Uterus (tissue), 2 donors: ENCODE measurements around the gene BAZ1A.

Experiments used
- POLR2A ChIP-seq, 2 donors: fragments of 450-650 bp; IDR thresholded peaks; one replicate each; pipeline ENCODE4 v1.6.1; 2016; ENCODE audit warnings: antibody characterized with exemption in 2 of 2, mild to moderate bottlenecking in 1 of 2, moderate library complexity in 1 of 2
- TF ChIP-seq, protein P1 (sequence below), 4 experiments: fragments of 200-600 bp in 2 of 4; fragments of 450-650 bp in 2 of 4; sonication (generic) in 2 of 4; IDR thresholded peaks; one replicate each; pipeline ENCODE4 v1.5.1; 2016 to 2019; ENCODE audit warnings: antibody characterized with exemption in 4 of 4, mild to moderate bottlenecking in 2 of 4, moderate library complexity in 1 of 4

DNA sequence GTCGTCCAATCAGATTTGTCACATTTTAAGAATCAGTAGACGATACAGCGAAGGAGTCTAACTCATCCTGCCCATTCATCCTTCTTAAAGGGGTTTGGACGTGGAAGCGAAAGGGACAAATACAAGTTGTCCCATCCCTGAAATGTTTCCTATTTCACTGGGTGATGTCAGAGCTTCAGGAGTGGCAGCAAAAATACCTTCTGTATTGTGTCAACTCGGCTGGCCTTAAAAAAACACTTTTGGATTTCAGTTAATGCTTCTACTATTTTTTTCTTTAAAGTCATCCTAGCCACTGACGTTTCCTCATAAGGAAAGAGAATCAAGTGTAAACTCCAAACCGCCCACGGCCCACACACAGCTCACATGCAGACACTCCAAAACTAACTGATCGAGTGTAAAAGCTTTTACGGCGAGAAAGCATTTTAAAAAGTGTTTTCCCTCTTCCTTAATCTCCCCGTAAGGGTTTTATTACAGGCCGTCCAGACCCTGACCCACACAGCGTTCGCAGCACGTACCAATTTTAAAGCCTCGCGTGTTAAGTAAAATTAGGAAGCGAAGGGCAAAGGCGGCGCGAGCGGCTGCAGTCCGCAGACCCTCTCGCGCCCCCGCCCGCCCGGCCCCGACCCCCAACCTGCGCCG, 161.4 kb downstream of the BAZ1A start:
- TF ChIP-seq, protein P1, sequence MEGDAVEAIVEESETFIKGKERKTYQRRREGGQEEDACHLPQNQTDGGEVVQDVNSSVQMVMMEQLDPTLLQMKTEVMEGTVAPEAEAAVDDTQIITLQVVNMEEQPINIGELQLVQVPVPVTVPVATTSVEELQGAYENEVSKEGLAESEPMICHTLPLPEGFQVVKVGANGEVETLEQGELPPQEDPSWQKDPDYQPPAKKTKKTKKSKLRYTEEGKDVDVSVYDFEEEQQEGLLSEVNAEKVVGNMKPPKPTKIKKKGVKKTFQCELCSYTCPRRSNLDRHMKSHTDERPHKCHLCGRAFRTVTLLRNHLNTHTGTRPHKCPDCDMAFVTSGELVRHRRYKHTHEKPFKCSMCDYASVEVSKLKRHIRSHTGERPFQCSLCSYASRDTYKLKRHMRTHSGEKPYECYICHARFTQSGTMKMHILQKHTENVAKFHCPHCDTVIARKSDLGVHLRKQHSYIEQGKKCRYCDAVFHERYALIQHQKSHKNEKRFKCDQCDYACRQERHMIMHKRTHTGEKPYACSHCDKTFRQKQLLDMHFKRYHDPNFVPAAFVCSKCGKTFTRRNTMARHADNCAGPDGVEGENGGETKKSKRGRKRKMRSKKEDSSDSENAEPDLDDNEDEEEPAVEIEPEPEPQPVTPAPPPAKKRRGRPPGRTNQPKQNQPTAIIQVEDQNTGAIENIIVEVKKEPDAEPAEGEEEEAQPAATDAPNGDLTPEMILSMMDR (IDR thresholded peaks at IDR 0.05): no peak
- peak; percentile 34 to 39 for TF ChIP-seq POLR2A (IDR thresholded peaks at IDR 0.05)
